HepG2 (cell line): ENCODE data around the gene SLC13A2. TPM values are rescaled to one million over a fixed set of nuclear protein-coding genes. Genes with fewer than 3 reads are reported as not detected.

Experiments used
- ATAC-seq: fragments of 200-7000 bp; cut with Tn5 transposase; 3 replicates; pipeline ENCODE4 v1.9.1; 2020; ENCODE audit warnings: mild to moderate bottlenecking, moderate library complexity
- BruUV-seq: library from RNA; stranded (reverse); fragments of 400-500 nt; replicated peaks from 2 replicates; lab custom pipeline; 2021; lab: Mats Ljungman, UMichigan
- CTCF ChIA-PET: fragments of 300-600 bp; formaldehyde crosslinking; extraction: SDS; loops from one replicate; lab custom pipeline; 2021; ENCODE audit warnings: low total read pairs, inconsistent platforms, low intra/inter-chr PET ratio; lab: Yijun Ruan, JAX
- POLR2A ChIA-PET: fragments of 350-600 bp; sonication (Branson Sonifier 250); formaldehyde crosslinking; loops from one replicate; lab custom pipeline; 2020; ENCODE audit warnings: antibody characterized with exemption, inconsistent platforms; lab: Yijun Ruan, JAX
- DNase-seq: peaks from one replicate; pipeline ENCODE4 v3.0.0-alpha.2; 2015; ENCODE audit warnings: low spot score
- FAIRE-seq: peaks from 3 replicates; lab custom pipeline; 2011; peaks lifted over from hg19 to GRCh38; lab: Jason Lieb, UNC
- H2AFZ ChIP-seq: one replicate; pipeline ENCODE4 v1.6.1; 2011; ENCODE audit warnings: low read length, inconsistent platforms
- H3K27ac ChIP-seq: fragments of 300-600 bp; 3 replicates; pipeline ENCODE4 v1.8.0; 2011; ENCODE audit warnings: mixed run types, mild to moderate bottlenecking, mixed read lengths, low read length, inconsistent platforms; ENCODE audit not compliant: insufficient read depth; ENCODE audit errors: extremely low read length
- H3K27me3 ChIP-seq, 2 experiments: fragments of 200-600 bp in 1 of 2; 2 replicates in 1 of 2; 3 replicates in 1 of 2; pipeline versions ENCODE4 v1.6.0 to v1.8.0; 2011; ENCODE audit warnings: low read length in 2 of 2, mild to moderate bottlenecking in 2 of 2, moderate library complexity in 2 of 2, inconsistent platforms in 1 of 2; ENCODE audit not compliant: insufficient read depth in 2 of 2, control insufficient read depth in 1 of 2
- H3K36me3 ChIP-seq, 2 experiments: fragments of 200-600 bp in 1 of 2; replicated peaks in 1 of 2; 2 replicates in 1 of 2; 3 replicates in 1 of 2; pipeline versions ENCODE4 v1.5.1 to v1.8.0; 2011; ENCODE audit warnings: low read length in 2 of 2, inconsistent platforms in 1 of 2; ENCODE audit not compliant: insufficient read depth in 2 of 2, control insufficient read depth in 1 of 2
- H3K4me1 ChIP-seq: 2 replicates; pipeline ENCODE4 v1.5.1; 2012; ENCODE audit warnings: low read length, inconsistent platforms; ENCODE audit not compliant: insufficient read depth
- H3K4me2 ChIP-seq: 2 replicates; pipeline ENCODE4 v1.6.0; 2011; ENCODE audit warnings: low read depth, low read length, inconsistent platforms
- H3K4me3 ChIP-seq, 3 experiments: fragments of 200-600 bp in 1 of 3; sonication (generic), shearing (Covaris generic) in 1 of 3; replicated peaks in 1 of 3; 2 replicates each; pipeline ENCODE4 v1.5.1; 2011 to 2016; ENCODE audit warnings: low read length in 3 of 3, inconsistent platforms in 2 of 3, low read depth in 2 of 3, mild to moderate bottlenecking in 2 of 3, control low read depth in 1 of 3, mixed read lengths in 1 of 3; ENCODE audit not compliant: insufficient read depth in 1 of 3
- H3K79me2 ChIP-seq: one replicate; pipeline ENCODE4 v1.6.1; 2011; ENCODE audit warnings: low read length, inconsistent platforms; ENCODE audit not compliant: insufficient read depth
- H3K9ac ChIP-seq: 2 replicates; pipeline ENCODE4 v1.6.0; 2011; ENCODE audit warnings: mild to moderate bottlenecking, low read depth, low read length, inconsistent platforms; ENCODE audit not compliant: insufficient read depth
- H3K9me3 ChIP-seq: 2 replicates; pipeline ENCODE4 v1.5.1; 2012; ENCODE audit warnings: mild to moderate bottlenecking, low read length
- H4K20me1 ChIP-seq: 2 replicates; pipeline ENCODE4 v1.6.0; 2011; ENCODE audit warnings: inconsistent platforms, mild to moderate bottlenecking, low read length, moderate library complexity; ENCODE audit not compliant: insufficient read depth
- ARID2 ChIP-seq: sonication (generic); formaldehyde crosslinking; IDR thresholded peaks from 2 replicates; pipeline ENCODE4 v1.8.1; 2022; ENCODE audit warnings: mild to moderate bottlenecking, missing genetic modification reagents, borderline replicate concordance
- CCAR2 ChIP-seq: fragments of 200-400 bp; formaldehyde crosslinking; optimal IDR thresholded peaks from 2 replicates; pipeline ENCODE3; 2018; ENCODE audit warnings: low read depth, mild to moderate bottlenecking, low read length, moderate library complexity
- MTA3 ChIP-seq: sonication (generic); formaldehyde crosslinking; IDR thresholded peaks from 2 replicates; pipeline ENCODE4 v1.4.0; 2020; ENCODE audit warnings: missing genetic modification reagents
- NCOR1 ChIP-seq: fragments of 200-600 bp; sonication (generic); IDR thresholded peaks from 2 replicates; pipeline ENCODE4 v1.7.0; 2017; ENCODE audit warnings: antibody characterized with exemption, low read length, borderline replicate concordance
- SATB2 ChIP-seq: sonication (generic); formaldehyde crosslinking; IDR thresholded peaks from 2 replicates; pipeline ENCODE4 v1.5.0; 2020; ENCODE audit warnings: missing genetic modification reagents
- ZFP37 ChIP-seq: sonication (generic); formaldehyde crosslinking; IDR thresholded peaks from 2 replicates; pipeline ENCODE4 v1.4.0; 2020; ENCODE audit warnings: missing genetic modification reagents, borderline replicate concordance
- ZNF782 ChIP-seq: sonication (generic); formaldehyde crosslinking; IDR thresholded peaks from 2 replicates; pipeline ENCODE4 v1.4.0; 2020; ENCODE audit warnings: missing genetic modification reagents, mild to moderate bottlenecking, borderline replicate concordance
- WGBS: methylation state at CpG from one replicate; pipeline ENCODE4 v1.1.6; 2017; ENCODE audit warnings: low lambda C conversion rate; 5-methylcytosine and 5-hydroxymethylcytosine counted together
- in situ Hi-C: cut with HindIII; loops from 2 replicates; pipeline ENCODE4 v1.10.0; 2017; ENCODE audit warnings: low pct_unique_long_range_greater_than_20kb; ENCODE audit not compliant: extremely low pct_ligation_motif_present
- intact Hi-C: fragments of 100-400 bp; cut with micrococcal nuclease; formaldehyde crosslinking; loops from one replicate; pipeline ENCODE4 v1.10.0; 2022; ENCODE audit not compliant: unreplicated experiment
- polyA plus RNA-seq, 8 experiments: library from polyadenylated mRNA; depleted of rRNA in 3 of 8; stranded (reverse) in 7 of 8; unstranded in 1 of 8; fragments of >200 nt; fragmentation: Illumina TruSeq in 4 of 8; extraction: Trizol in 4 of 8; gene quantifications; 2 replicates each; pipeline versions ENCODE4 v1.2.1 to v1.2.3, GENCODE V29; 2011 to 2016; ENCODE audit warnings: low read depth in 4 of 8, missing spikeins in 1 of 8, mixed read lengths in 1 of 8; ENCODE audit not compliant: insufficient read depth in 1 of 8
- total RNA-seq, 5 experiments: library from RNA; depleted of rRNA; stranded (reverse); fragments of >200 nt; fragmentation: Illumina TruSeq; extraction: Trizol; gene quantifications; 2 replicates each; pipeline ENCODE4 v1.2.3, GENCODE V29; 2016; ENCODE audit warnings: low read depth in 1 of 5
- TF ChIP-seq, protein P1 (sequence below): sonication (generic); formaldehyde crosslinking; IDR thresholded peaks from 2 replicates; pipeline ENCODE4 v1.9.0; 2021; ENCODE audit warnings: missing genetic modification reagents, mild to moderate bottlenecking, borderline replicate concordance
- TF ChIP-seq, protein P2 (sequence below): sonication (generic); formaldehyde crosslinking; IDR thresholded peaks from 2 replicates; pipeline ENCODE4 v1.4.0; 2020; ENCODE audit warnings: missing genetic modification reagents
- TF ChIP-seq, protein P3 (sequence below): sonication (generic); formaldehyde crosslinking; IDR thresholded peaks from 2 replicates; pipeline ENCODE4 v1.4.0; 2020; ENCODE audit warnings: missing genetic modification reagents, borderline replicate concordance
- TF ChIP-seq, protein P4 (sequence below): IDR thresholded peaks from 2 replicates; pipeline ENCODE4 v1.6.1; 2016; ENCODE audit warnings: control low read depth
- TF ChIP-seq, protein P5 (sequence below): sonication (generic); formaldehyde crosslinking; IDR thresholded peaks from 2 replicates; pipeline ENCODE4 v1.9.0; 2021; ENCODE audit warnings: missing genetic modification reagents, borderline replicate concordance

The SLC13A2 gene
- total and polyA plus RNA-seq, 2 of the 13 experiments (the other 11 are each of a cell fraction or from before 2014, with no cell fraction given), result 0.07 TPM; not detected in 1

DNA sequence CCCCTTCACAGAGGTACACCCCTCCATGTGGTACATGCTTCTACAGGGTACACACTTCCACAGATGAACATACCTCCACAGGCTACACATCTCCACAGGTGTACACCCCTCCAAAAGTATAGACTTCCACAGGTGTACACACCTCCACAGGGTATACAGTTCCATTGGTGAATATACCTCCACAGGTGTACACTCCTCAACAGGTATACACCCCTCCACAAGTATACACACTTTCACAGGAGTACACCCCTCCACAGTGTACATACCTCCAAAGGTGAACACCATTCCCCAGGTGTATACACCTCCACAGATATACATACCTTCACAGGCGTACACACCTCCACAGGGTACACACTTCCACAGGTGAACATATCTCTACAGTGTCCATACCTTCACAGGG lies 42.1 kb downstream of the SLC13A2 start:
- no peak overlapping the region for H3K4me2 ChIP-seq
- CTCF ChIA-PET, result no interaction called here
- H3K79me2 ChIP-seq, result no peaks in the 10 kb centered on the region
- in situ Hi-C loops, result no loop called here
- no peaks in the 10 kb centered on the region for H3K9me3 ChIP-seq
- H3K27me3 ChIP-seq, result peaks cover 6 to 35% of the 10 kb centered on the region in 2 experiments
- H3K27ac ChIP-seq, result no peak overlapping the region
- H3K4me1 ChIP-seq, result no peaks in the 10 kb centered on the region
- H3K4me3 ChIP-seq, result no peak overlapping the region
- POLR2A ChIA-PET, result no interaction called here
- no peak for DNase-seq
- BruUV-seq, result no TSS peak
- intact Hi-C loops, result no loop called here
- no peak for FAIRE-seq
- no peak for ATAC-seq
- no peak overlapping the region for H3K9ac ChIP-seq
- no peaks in the 10 kb centered on the region for H4K20me1 ChIP-seq
- 44% methylated on average over 1 of the region's 1 CpG for WGBS
- no peaks in the 10 kb centered on the region for H3K36me3 ChIP-seq
- H2AFZ ChIP-seq, result no peak overlapping the region
- no peak for TF ChIP-seq ZNF782 (CRISPR knock-in tag)
- TF ChIP-seq, protein P1, sequence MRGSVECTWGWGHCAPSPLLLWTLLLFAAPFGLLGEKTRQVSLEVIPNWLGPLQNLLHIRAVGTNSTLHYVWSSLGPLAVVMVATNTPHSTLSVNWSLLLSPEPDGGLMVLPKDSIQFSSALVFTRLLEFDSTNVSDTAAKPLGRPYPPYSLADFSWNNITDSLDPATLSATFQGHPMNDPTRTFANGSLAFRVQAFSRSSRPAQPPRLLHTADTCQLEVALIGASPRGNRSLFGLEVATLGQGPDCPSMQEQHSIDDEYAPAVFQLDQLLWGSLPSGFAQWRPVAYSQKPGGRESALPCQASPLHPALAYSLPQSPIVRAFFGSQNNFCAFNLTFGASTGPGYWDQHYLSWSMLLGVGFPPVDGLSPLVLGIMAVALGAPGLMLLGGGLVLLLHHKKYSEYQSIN (CRISPR knock-in tag), result no peak
- TF ChIP-seq, protein P2, sequence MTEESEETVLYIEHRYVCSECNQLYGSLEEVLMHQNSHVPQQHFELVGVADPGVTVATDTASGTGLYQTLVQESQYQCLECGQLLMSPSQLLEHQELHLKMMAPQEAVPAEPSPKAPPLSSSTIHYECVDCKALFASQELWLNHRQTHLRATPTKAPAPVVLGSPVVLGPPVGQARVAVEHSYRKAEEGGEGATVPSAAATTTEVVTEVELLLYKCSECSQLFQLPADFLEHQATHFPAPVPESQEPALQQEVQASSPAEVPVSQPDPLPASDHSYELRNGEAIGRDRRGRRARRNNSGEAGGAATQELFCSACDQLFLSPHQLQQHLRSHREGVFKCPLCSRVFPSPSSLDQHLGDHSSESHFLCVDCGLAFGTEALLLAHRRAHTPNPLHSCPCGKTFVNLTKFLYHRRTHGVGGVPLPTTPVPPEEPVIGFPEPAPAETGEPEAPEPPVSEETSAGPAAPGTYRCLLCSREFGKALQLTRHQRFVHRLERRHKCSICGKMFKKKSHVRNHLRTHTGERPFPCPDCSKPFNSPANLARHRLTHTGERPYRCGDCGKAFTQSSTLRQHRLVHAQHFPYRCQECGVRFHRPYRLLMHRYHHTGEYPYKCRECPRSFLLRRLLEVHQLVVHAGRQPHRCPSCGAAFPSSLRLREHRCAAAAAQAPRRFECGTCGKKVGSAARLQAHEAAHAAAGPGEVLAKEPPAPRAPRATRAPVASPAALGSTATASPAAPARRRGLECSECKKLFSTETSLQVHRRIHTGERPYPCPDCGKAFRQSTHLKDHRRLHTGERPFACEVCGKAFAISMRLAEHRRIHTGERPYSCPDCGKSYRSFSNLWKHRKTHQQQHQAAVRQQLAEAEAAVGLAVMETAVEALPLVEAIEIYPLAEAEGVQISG, result no peak
- TF ChIP-seq SATB2 (CRISPR knock-in tag), result no peak
- TF ChIP-seq, protein P3, sequence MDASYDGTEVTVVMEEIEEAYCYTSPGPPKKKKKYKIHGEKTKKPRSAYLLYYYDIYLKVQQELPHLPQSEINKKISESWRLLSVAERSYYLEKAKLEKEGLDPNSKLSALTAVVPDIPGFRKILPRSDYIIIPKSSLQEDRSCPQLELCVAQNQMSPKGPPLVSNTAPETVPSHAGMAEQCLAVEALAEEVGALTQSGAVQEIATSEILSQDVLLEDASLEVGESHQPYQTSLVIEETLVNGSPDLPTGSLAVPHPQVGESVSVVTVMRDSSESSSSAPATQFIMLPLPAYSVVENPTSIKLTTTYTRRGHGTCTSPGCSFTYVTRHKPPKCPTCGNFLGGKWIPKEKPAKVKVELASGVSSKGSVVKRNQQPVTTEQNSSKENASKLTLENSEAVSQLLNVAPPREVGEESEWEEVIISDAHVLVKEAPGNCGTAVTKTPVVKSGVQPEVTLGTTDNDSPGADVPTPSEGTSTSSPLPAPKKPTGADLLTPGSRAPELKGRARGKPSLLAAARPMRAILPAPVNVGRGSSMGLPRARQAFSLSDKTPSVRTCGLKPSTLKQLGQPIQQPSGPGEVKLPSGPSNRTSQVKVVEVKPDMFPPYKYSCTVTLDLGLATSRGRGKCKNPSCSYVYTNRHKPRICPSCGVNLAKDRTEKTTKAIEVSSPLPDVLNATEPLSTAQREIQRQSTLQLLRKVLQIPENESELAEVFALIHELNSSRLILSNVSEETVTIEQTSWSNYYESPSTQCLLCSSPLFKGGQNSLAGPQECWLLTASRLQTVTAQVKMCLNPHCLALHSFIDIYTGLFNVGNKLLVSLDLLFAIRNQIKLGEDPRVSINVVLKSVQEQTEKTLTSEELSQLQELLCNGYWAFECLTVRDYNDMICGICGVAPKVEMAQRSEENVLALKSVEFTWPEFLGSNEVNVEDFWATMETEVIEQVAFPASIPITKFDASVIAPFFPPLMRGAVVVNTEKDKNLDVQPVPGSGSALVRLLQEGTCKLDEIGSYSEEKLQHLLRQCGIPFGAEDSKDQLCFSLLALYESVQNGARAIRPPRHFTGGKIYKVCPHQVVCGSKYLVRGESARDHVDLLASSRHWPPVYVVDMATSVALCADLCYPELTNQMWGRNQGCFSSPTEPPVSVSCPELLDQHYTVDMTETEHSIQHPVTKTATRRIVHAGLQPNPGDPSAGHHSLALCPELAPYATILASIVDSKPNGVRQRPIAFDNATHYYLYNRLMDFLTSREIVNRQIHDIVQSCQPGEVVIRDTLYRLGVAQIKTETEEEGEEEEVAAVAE (CRISPR knock-in tag), result no peak
- no peak for TF ChIP-seq NCOR1
- no peak for TF ChIP-seq MTA3
- TF ChIP-seq, protein P4, sequence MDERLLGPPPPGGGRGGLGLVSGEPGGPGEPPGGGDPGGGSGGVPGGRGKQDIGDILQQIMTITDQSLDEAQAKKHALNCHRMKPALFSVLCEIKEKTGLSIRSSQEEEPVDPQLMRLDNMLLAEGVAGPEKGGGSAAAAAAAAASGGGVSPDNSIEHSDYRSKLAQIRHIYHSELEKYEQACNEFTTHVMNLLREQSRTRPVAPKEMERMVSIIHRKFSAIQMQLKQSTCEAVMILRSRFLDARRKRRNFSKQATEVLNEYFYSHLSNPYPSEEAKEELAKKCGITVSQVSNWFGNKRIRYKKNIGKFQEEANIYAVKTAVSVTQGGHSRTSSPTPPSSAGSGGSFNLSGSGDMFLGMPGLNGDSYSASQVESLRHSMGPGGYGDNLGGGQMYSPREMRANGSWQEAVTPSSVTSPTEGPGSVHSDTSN (CRISPR knock-in tag), result no peak
- TF ChIP-seq ZFP37 (CRISPR knock-in tag), result no peak
- TF ChIP-seq, protein P5, sequence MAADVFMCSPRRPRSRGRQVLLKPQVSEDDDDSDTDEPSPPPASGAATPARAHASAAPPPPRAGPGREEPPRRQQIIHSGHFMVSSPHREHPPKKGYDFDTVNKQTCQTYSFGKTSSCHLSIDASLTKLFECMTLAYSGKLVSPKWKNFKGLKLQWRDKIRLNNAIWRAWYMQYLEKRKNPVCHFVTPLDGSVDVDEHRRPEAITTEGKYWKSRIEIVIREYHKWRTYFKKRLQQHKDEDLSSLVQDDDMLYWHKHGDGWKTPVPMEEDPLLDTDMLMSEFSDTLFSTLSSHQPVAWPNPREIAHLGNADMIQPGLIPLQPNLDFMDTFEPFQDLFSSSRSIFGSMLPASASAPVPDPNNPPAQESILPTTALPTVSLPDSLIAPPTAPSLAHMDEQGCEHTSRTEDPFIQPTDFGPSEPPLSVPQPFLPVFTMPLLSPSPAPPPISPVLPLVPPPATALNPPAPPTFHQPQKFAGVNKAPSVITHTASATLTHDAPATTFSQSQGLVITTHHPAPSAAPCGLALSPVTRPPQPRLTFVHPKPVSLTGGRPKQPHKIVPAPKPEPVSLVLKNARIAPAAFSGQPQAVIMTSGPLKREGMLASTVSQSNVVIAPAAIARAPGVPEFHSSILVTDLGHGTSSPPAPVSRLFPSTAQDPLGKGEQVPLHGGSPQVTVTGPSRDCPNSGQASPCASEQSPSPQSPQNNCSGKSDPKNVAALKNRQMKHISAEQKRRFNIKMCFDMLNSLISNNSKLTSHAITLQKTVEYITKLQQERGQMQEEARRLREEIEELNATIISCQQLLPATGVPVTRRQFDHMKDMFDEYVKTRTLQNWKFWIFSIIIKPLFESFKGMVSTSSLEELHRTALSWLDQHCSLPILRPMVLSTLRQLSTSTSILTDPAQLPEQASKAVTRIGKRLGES (CRISPR knock-in tag), result no peak
- TF ChIP-seq ARID2, result no peak
- TF ChIP-seq CCAR2, result no peak
